Heart left ventricle (tissue), 16 donors: ENCODE measurements around the gene UPF2. TPM values are rescaled to one million over a fixed set of nuclear protein-coding genes. Genes with fewer than 3 reads are reported as not detected.

Source experiments
- ATAC-seq, 4 donors: fragments of 200-7000 bp; cut with Tn5 transposase; one replicate each; pipeline ENCODE4 v1.9.1; 2020 to 2022; ENCODE audit warnings: moderate library complexity in 4 of 4, mild to moderate bottlenecking in 3 of 4, moderate number of reproducible peaks in 1 of 4
- DNase-seq, 5 donors: peaks; one replicate each; pipeline ENCODE4 v3.0.0-alpha.2; 2020
- H3K27ac ChIP-seq, 12 donors: fragments of 200-600 bp; sonication (generic) in 4 of 12; one replicate each; pipeline versions ENCODE4 v1.5.0 to v1.8.0; 2016 to 2022; ENCODE audit warnings: mild to moderate bottlenecking in 2 of 12
- H3K27me3 ChIP-seq, 9 donors: fragments of 200-600 bp; sonication (generic) in 2 of 9; one replicate each; pipeline versions ENCODE4 v1.5.1 to v1.8.0; 2016 to 2022; ENCODE audit warnings: mild to moderate bottlenecking in 3 of 9
- H3K36me3 ChIP-seq, 9 donors: fragments of 200-600 bp; sonication (generic) in 2 of 9; one replicate each; pipeline versions ENCODE4 v1.5.0 to v1.8.0; 2018 to 2022; ENCODE audit warnings: mild to moderate bottlenecking in 2 of 9
- H3K4me1 ChIP-seq, 12 donors: fragments of 200-600 bp; sonication (generic) in 4 of 12; one replicate each; pipeline versions ENCODE4 v1.5.0 to v1.8.0; 2016 to 2022; ENCODE audit warnings: mild to moderate bottlenecking in 3 of 12
- H3K4me3 ChIP-seq, 12 donors: fragments of 200-600 bp; sonication (generic) in 4 of 12; one replicate each; pipeline versions ENCODE4 v1.5.0 to v1.8.0; 2017 to 2022; ENCODE audit warnings: mild to moderate bottlenecking in 9 of 12, moderate library complexity in 4 of 12
- H3K9me3 ChIP-seq, 12 donors: fragments of 200-600 bp; sonication (generic) in 4 of 12; one replicate each; pipeline versions ENCODE4 v1.5.0 to v1.8.0; 2016 to 2022; ENCODE audit warnings: mild to moderate bottlenecking in 1 of 12
- CTCF ChIP-seq, 12 donors: fragments of 200-600 bp; sonication (generic) in 4 of 12; IDR thresholded peaks; one replicate each; pipeline versions ENCODE4 v1.5.0 to v1.8.0; 2018 to 2022; ENCODE audit warnings: antibody characterized with exemption in 12 of 12, mild to moderate bottlenecking in 5 of 12
- POLR2A ChIP-seq, 2 donors: fragments of 450-650 bp; IDR thresholded peaks; one replicate each; pipeline ENCODE4 v1.6.1; 2017; ENCODE audit warnings: antibody characterized with exemption in 2 of 2, mild to moderate bottlenecking in 2 of 2, moderate library complexity in 2 of 2
- WGBS, 4 donors: extraction: QIAGEN DNeasy Blood & Tissue Kit in 2 of 4; methylation state at CpG; one replicate each; pipeline versions ENCODE4 v1.1.5 to v1.1.7; 2013 to 2018; 5-methylcytosine and 5-hydroxymethylcytosine counted together
- intact Hi-C, 10 donors: fragments of 100-400 bp; cut with DNase I; formaldehyde crosslinking; loops; one replicate each; pipeline versions ENCODE4 v1.11.1 to v1.14.2; 2022
- polyA plus RNA-seq, 2 donors: library from polyadenylated mRNA; stranded (reverse); fragments of 200-250 nt; gene quantifications; one replicate each; pipeline ENCODE4 v1.2.3, GENCODE V29; 2013
- total RNA-seq, 9 donors: library from RNA; depleted of rRNA in 2 of 9; stranded (reverse); fragments of >200 nt in 2 of 9; fragmentation: NEBNext Ultra II Directional in 3 of 9; extraction: Animal tissue kit (Norgen Biotek cat#: 25700) in 3 of 9; gene quantifications; one replicate each; pipeline versions ENCODE4 v1.1.0 to v1.2.4, GENCODE V29; 2016 to 2023
- donor health status: ischemic (EF 13 %, LVEDD 7.1; RV severe dilation, severe dysfunction).
- donor health status: healthy with polysubstance abuse.
- donor health status: DM: no; HTN: yes; CAD: no.
- donor health status: DM: no; HTN: no; CAD: no.
- donor health status: ischemic (EF 25% LVEDD 6.9; RV normal size, moderate dysfunction).
- donor health status: ischemic (EF 25% LVEDD 5.7; RV mildly dilated, moderate dysfunction).
- donor health status: healthy.
- donor health status: DM: yes; HTN: yes; CAD: no.
- donor health status: ischemic (EF 35%, LVEDD 5.7; RV mildly dilated, moderate dysfunction).
- donor health status: nonischemic (EF 11% LVEDD 7.7; RV severe dilation, severe dysfunction).
- donor health status: DM: yes; HTN: yes; CAD: no.
- donor health status: PGD.
- donor health status: ischemic (EF 29% LVEDD 5.4; RV normal size, mild dysfunction).
- donor health status: nonischemic (EF 23%, LVEDD 6.1; RV moderate dilation, normal function).

Gene UPF2
- total and polyA plus RNA-seq, 11 donors: 7.9 to 20.9 (median 15.7) TPM

- Histone ChIP-seq H3K9me3 (peaks cover 0 to 8% (median 0%) of the 10 kb centered on the region in 12 donors), H3K4me3 (no peak overlapping the region), H3K27me3 (no peaks in the 10 kb centered on the region), H3K27ac (no peak overlapping the region), H3K36me3 (peaks cover 0 to 100% (median 94%) of the 10 kb centered on the region in 9 donors), H3K4me1 (no peaks in the 10 kb centered on the region)
- ATAC-seq: no peak
- WGBS, 4 donors: 93 to 94% (median 93%) methylated on average over 4 of the region's 4 CpGs
- TF ChIP-seq POLR2A (IDR thresholded peaks at IDR 0.05) (no peak), CTCF (IDR thresholded peaks at IDR 0.05) (no peak)
- intact Hi-C loops: no loop called here
- DNase-seq: no peak
Measured at GRCh38 chr10:11961771-11962170, 80.8 kb downstream of the UPF2 start.

- H3K4me1 ChIP-seq: no peaks in the 10 kb centered on the region
- WGBS, 4 donors: 94 to 99% (median 96%) methylated on average over 4 of the region's 4 CpGs
- no peaks in the 10 kb centered on the region for H3K9me3 ChIP-seq
- no peak overlapping the region for H3K27ac ChIP-seq
- peaks cover 0 to 100% (median 94%) of the 10 kb centered on the region in 9 donors for H3K36me3 ChIP-seq
- no peaks in the 10 kb centered on the region for H3K27me3 ChIP-seq
- TF ChIP-seq POLR2A (IDR thresholded peaks at IDR 0.05) (no peak), CTCF (IDR thresholded peaks at IDR 0.05) (no peak)
- DNase-seq (no peak), ATAC-seq (no peak)
- intact Hi-C loops: no loop called here
- no peak overlapping the region for H3K4me3 ChIP-seq
Measured at GRCh38 chr10:11959966-11960365, 82.6 kb downstream of the UPF2 start.

- no peak for ATAC-seq
- Histone ChIP-seq H3K27me3 (no peaks in the 10 kb centered on the region), H3K9me3 (no peaks in the 10 kb centered on the region), H3K36me3 (peaks cover 0 to 100% (median 94%) of the 10 kb centered on the region in 9 donors), H3K4me1 (no peaks in the 10 kb centered on the region), H3K27ac (no peak overlapping the region), H3K4me3 (no peak overlapping the region)
- intact Hi-C loops: no loop called here
- no peak for DNase-seq
- 92 to 95% (median 94%) methylated on average over 7 of the region's 7 CpGs for WGBS, 4 donors
- TF ChIP-seq CTCF (IDR thresholded peaks at IDR 0.05): no peak
- TF ChIP-seq POLR2A (IDR thresholded peaks at IDR 0.05): no peak
Measured at GRCh38 chr10:11958956-11959355, 83.7 kb downstream of the UPF2 start.

- H3K4me1 ChIP-seq: peaks cover 0 to 6% (median 0%) of the 10 kb centered on the region in 12 donors
- intact Hi-C loops: no loop called here
- 73 to 83% (median 80%) methylated on average over 5 of the region's 5 CpGs for WGBS, 4 donors
- H3K27me3 ChIP-seq: no peaks in the 10 kb centered on the region
- H3K36me3 ChIP-seq: peaks cover 0 to 89% (median 76%) of the 10 kb centered on the region in 9 donors
- H3K9me3 ChIP-seq: no peaks in the 10 kb centered on the region
- TF ChIP-seq POLR2A (IDR thresholded peaks at IDR 0.05) (no peak), CTCF (IDR thresholded peaks at IDR 0.05) (no peak)
- H3K4me3 ChIP-seq: no peak overlapping the region
- H3K27ac ChIP-seq: no peak overlapping the region
- DNase-seq: no peak
- no peak for ATAC-seq
Measured at GRCh38 chr10:11951695-11952094, 90.9 kb downstream of the UPF2 start.
